GM23248 (cell line): ENCODE results near the gene RGR. TPM values are rescaled to one million over a fixed set of nuclear protein-coding genes. Genes with fewer than 3 reads are reported as not detected.

Experiments used
- DNase-seq: peaks from one replicate; pipeline ENCODE4 v3.0.0-alpha.2; 2015
- H2AFZ ChIP-seq: fragments of 200-600 bp; sonication (generic); 2 replicates; pipeline ENCODE4 v1.6.1; 2016; ENCODE audit warnings: antibody characterized with exemption
- H3F3A ChIP-seq: fragments of 200-600 bp; sonication (generic); 2 replicates; pipeline ENCODE4 v1.6.1; 2016; ENCODE audit warnings: mild to moderate bottlenecking, antibody characterized with exemption, mixed run types; ENCODE audit not compliant: insufficient read depth
- H3K27ac ChIP-seq: fragments of 200-600 bp; sonication (generic); 2 replicates; pipeline ENCODE4 v1.5.1; 2016; ENCODE audit warnings: mild to moderate bottlenecking
- H3K27me3 ChIP-seq: fragments of 200-600 bp; sonication (generic); replicated peaks from 2 replicates; pipeline ENCODE4 v1.6.1; 2016; ENCODE audit warnings: mild to moderate bottlenecking; ENCODE audit not compliant: insufficient read depth
- H3K36me3 ChIP-seq: fragments of 200-600 bp; sonication (generic); 2 replicates; pipeline ENCODE4 v1.6.1; 2016; ENCODE audit warnings: low read depth, mild to moderate bottlenecking
- H3K4me1 ChIP-seq: fragments of 200-600 bp; sonication (generic); 2 replicates; pipeline ENCODE4 v1.6.1; 2016; ENCODE audit warnings: mild to moderate bottlenecking; ENCODE audit not compliant: insufficient read depth
- H3K4me2 ChIP-seq: fragments of 200-600 bp; sonication (generic); one replicate; pipeline ENCODE4 v1.6.1; 2016; ENCODE audit warnings: mild to moderate bottlenecking; ENCODE audit not compliant: unreplicated experiment
- H3K4me3 ChIP-seq: fragments of 200-600 bp; sonication (generic); 2 replicates; pipeline ENCODE4 v1.5.1; 2016; ENCODE audit warnings: mild to moderate bottlenecking
- H3K79me2 ChIP-seq: fragments of 200-600 bp; sonication (generic); 2 replicates; pipeline ENCODE4 v1.6.1; 2016; ENCODE audit warnings: mild to moderate bottlenecking; ENCODE audit not compliant: insufficient read depth
- H3K9ac ChIP-seq: fragments of 200-600 bp; sonication (generic); 2 replicates; pipeline ENCODE4 v1.6.1; 2016; ENCODE audit warnings: mild to moderate bottlenecking
- H3K9me2 ChIP-seq: fragments of 200-600 bp; sonication (generic); 2 replicates; pipeline ENCODE4 v1.6.1; 2016; ENCODE audit warnings: mixed run types, mild to moderate bottlenecking, moderate library complexity; ENCODE audit not compliant: insufficient read depth
- H3K9me3 ChIP-seq: fragments of 200-600 bp; sonication (generic); one replicate; pipeline ENCODE4 v1.6.1; 2017; ENCODE audit warnings: low read depth
- H4K20me1 ChIP-seq: fragments of 200-600 bp; sonication (generic); 2 replicates; pipeline ENCODE4 v1.6.0; 2016; ENCODE audit not compliant: insufficient read depth
- EZH2 ChIP-seq: fragments of 200-600 bp; sonication (generic); IDR thresholded peaks from 2 replicates; pipeline ENCODE4 v1.6.1; 2018; ENCODE audit warnings: antibody characterized with exemption, mild to moderate bottlenecking; ENCODE audit not compliant: insufficient read depth, poor library complexity, severe bottlenecking
- EZH2phosphoT487 ChIP-seq: fragments of 200-600 bp; sonication (generic); IDR thresholded peaks from 2 replicates; pipeline ENCODE4 v1.6.1; 2018; ENCODE audit warnings: antibody characterized with exemption, moderate library complexity, mild to moderate bottlenecking, low read depth; ENCODE audit not compliant: insufficient read depth
- WGBS, 2 experiments: methylation state at CpG; one replicate each; pipeline ENCODE4 v1.1.6; 2015 to 2017; ENCODE audit warnings: low lambda C conversion rate in 2 of 2, low coverage in 1 of 2; ENCODE audit errors: missing lambda C conversion rate in 2 of 2; 5-methylcytosine and 5-hydroxymethylcytosine counted together
- in situ Hi-C: fragments of 300-500 bp; cut with MboI; formaldehyde crosslinking; loops from 2 replicates; pipeline ENCODE4 v1.15.0; 2020
- polyA plus RNA-seq: library from polyadenylated mRNA; unstranded; fragments of >200 nt; fragmentation: Nextera tagmentation; extraction: Ambion mirVana; gene quantifications from 2 replicates; pipeline ENCODE4 v1.2.1, GENCODE V29; 2016
- total RNA-seq: library from RNA; depleted of rRNA; stranded (reverse); fragments of >200 nt; shearing (Covaris generic); gene quantifications from 2 replicates; pipeline ENCODE4 v1.2.3, GENCODE V29; 2014

The RGR gene
- total and polyA plus RNA-seq, 2 experiments from 2014 or later: not detected

GRCh38 chr10:84198206-84198915, 46.5 kb upstream of the RGR start:
- Histone ChIP-seq H3F3A (no peaks in the 10 kb centered on the region), H3K9me3 (no peaks in the 10 kb centered on the region), H3K4me2 (no peak overlapping the region), H3K27me3 (peaks cover 38% of the 10 kb centered on the region), H2AFZ (no peak overlapping the region), H3K27ac (no peak overlapping the region), H3K9ac (no peak overlapping the region), H4K20me1 (no peaks in the 10 kb centered on the region), H3K4me3 (no peak overlapping the region), H3K79me2 (no peaks in the 10 kb centered on the region), H3K4me1 (no peaks in the 10 kb centered on the region), H3K9me2 (no peaks in the 10 kb centered on the region), H3K36me3 (no peaks in the 10 kb centered on the region)
- DNase-seq: no peak
- no peak for TF ChIP-seq EZH2phosphoT487
- TF ChIP-seq EZH2: no peak
- WGBS, 2 experiments: 45% methylated on average over 7 of the region's 7 CpGs
- in situ Hi-C loops: no loop called here

GRCh38 chr10:84200537-84201243, 44.2 kb upstream of the RGR start:
- in situ Hi-C loops: no loop called here
- 33 to 48% methylated on average over 9 to 11 of the region's 11 CpGs for WGBS, 2 experiments
- TF ChIP-seq EZH2phosphoT487 (no peak), EZH2 (no peak)

GRCh38 chr10:84201244-84201606, 43.6 kb upstream of the RGR start:
- Histone ChIP-seq H3K9me3 (no peaks in the 10 kb centered on the region), H3K9ac (no peak overlapping the region), H2AFZ (no peak overlapping the region), H4K20me1 (no peaks in the 10 kb centered on the region), H3K9me2 (no peaks in the 10 kb centered on the region), H3K4me3 (no peak overlapping the region), H3K4me1 (no peaks in the 10 kb centered on the region), H3F3A (no peaks in the 10 kb centered on the region), H3K4me2 (no peak overlapping the region), H3K79me2 (no peaks in the 10 kb centered on the region), H3K27me3 (peaks cover 11% of the 10 kb centered on the region), H3K36me3 (no peaks in the 10 kb centered on the region), H3K27ac (no peak overlapping the region)
- 38 to 43% methylated on average over 6 of the region's 6 CpGs for WGBS, 2 experiments
- no peak for DNase-seq
- TF ChIP-seq EZH2: no peak
- no peak for TF ChIP-seq EZH2phosphoT487
- in situ Hi-C loops: no loop called here

More at GRCh38 chr10:84200537-84201243, 44.2 kb upstream of the RGR start:
- H3K36me3 ChIP-seq: no peaks in the 10 kb centered on the region
- no peak overlapping the region for H3K9ac ChIP-seq
- no peaks in the 10 kb centered on the region for H3K4me1 ChIP-seq
- H3F3A ChIP-seq: no peaks in the 10 kb centered on the region
- H3K4me3 ChIP-seq: no peak overlapping the region
- H4K20me1 ChIP-seq: no peaks in the 10 kb centered on the region
- H3K9me3 ChIP-seq: no peaks in the 10 kb centered on the region
- H3K27ac ChIP-seq: no peak overlapping the region
- H2AFZ ChIP-seq: no peak overlapping the region
- H3K4me2 ChIP-seq: no peak overlapping the region
- DNase-seq: no peak
- H3K9me2 ChIP-seq: no peaks in the 10 kb centered on the region
- no peaks in the 10 kb centered on the region for H3K79me2 ChIP-seq
- peaks cover 16% of the 10 kb centered on the region for H3K27me3 ChIP-seq

- in situ Hi-C loops: no loop called here
- H3K9ac ChIP-seq: no peak overlapping the region
- no peaks in the 10 kb centered on the region for H3K36me3 ChIP-seq
- H3K4me2 ChIP-seq: no peak overlapping the region
- H3F3A ChIP-seq: no peaks in the 10 kb centered on the region
- no peak overlapping the region for H3K27ac ChIP-seq
- no peak overlapping the region for H2AFZ ChIP-seq
- WGBS, 2 experiments: 54 to 58% methylated on average over 11 of the region's 11 CpGs
- H3K27me3 ChIP-seq: peaks cover 9% of the 10 kb centered on the region; the same call in 1 of the 2 replicates
- no peaks in the 10 kb centered on the region for H3K79me2 ChIP-seq
- no peak overlapping the region for H3K4me3 ChIP-seq
- no peaks in the 10 kb centered on the region for H3K9me2 ChIP-seq
- DNase-seq: no peak
- no peaks in the 10 kb centered on the region for H4K20me1 ChIP-seq
- no peaks in the 10 kb centered on the region for H3K9me3 ChIP-seq
- H3K4me1 ChIP-seq: no peaks in the 10 kb centered on the region
- no peak for TF ChIP-seq EZH2
- no peak for TF ChIP-seq EZH2phosphoT487
Observed at GRCh38 chr10:84201682-84202081, 43.2 kb upstream of the RGR start.
